Measurements from ENCODE around the gene CMTR2. TPM values are rescaled to one million over a fixed set of nuclear protein-coding genes. Genes with fewer than 3 reads are reported as not detected.
"Not testable (repeated sequence)": the region's sequence is repeated elsewhere in the genome, so short reads cannot be mapped to it uniquely, and the experiment has no call there.

CMTR2 gene
- total RNA-seq, 4 donors from 2014 or later = 33.9 to 52.8 (median 35.7) TPM

- 88% methylated on average over 3 of the region's 3 CpGs for WGBS, 2 donors
- DNase-seq = no peak
- H3K27me3 ChIP-seq = no peaks in the 10 kb centered on the region
- no peak overlapping the region for H3K4me3 ChIP-seq (replicated peaks in 1 of 3)
- no peak overlapping the region for H3K27ac ChIP-seq
- H3K9me3 ChIP-seq = no peaks in the 10 kb centered on the region
- TF ChIP-seq, protein P1, sequence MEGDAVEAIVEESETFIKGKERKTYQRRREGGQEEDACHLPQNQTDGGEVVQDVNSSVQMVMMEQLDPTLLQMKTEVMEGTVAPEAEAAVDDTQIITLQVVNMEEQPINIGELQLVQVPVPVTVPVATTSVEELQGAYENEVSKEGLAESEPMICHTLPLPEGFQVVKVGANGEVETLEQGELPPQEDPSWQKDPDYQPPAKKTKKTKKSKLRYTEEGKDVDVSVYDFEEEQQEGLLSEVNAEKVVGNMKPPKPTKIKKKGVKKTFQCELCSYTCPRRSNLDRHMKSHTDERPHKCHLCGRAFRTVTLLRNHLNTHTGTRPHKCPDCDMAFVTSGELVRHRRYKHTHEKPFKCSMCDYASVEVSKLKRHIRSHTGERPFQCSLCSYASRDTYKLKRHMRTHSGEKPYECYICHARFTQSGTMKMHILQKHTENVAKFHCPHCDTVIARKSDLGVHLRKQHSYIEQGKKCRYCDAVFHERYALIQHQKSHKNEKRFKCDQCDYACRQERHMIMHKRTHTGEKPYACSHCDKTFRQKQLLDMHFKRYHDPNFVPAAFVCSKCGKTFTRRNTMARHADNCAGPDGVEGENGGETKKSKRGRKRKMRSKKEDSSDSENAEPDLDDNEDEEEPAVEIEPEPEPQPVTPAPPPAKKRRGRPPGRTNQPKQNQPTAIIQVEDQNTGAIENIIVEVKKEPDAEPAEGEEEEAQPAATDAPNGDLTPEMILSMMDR (IDR thresholded peaks at IDR 0.05) = no peak
- TF ChIP-seq POLR2A (IDR thresholded peaks at IDR 0.05) = no peak
- H3K4me1 ChIP-seq = no peaks in the 10 kb centered on the region
- H3K36me3 ChIP-seq = no peaks in the 10 kb centered on the region
- intact Hi-C loops (cut with DNase I) = no loop called here
These were observed 38.9 kb upstream of the CMTR2 start for GRCh38 chr16:71328151-71328550.

DNA sequence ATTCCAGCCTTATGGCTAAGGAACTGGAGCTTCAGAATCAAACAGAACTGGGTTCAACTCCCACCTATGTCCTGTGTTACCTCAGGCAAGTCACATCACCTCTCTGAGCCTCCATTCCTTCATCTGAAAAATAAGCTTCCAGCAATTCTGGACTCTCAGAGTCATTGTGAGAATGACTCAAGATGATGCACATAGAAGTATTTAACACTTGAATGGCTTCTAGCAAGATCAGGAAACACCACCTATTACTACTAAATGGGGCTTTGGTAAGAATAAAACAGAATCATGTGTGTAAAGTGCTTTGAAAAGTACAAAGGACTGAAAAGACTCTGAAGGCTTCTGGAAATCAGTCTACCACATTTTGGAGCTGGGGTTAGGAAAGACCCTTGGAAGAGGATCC lies 38.5 kb upstream of the CMTR2 start:
- TF ChIP-seq, protein P1 (IDR thresholded peaks at IDR 0.05) = no peak
- TF ChIP-seq POLR2A (IDR thresholded peaks at IDR 0.05) = no peak
- no peak overlapping the region for H3K4me3 ChIP-seq (replicated peaks in 1 of 3)
- DNase-seq = no peak
- no peaks in the 10 kb centered on the region for H3K9me3 ChIP-seq
- H3K4me1 ChIP-seq = no peaks in the 10 kb centered on the region
- no peak overlapping the region for H3K27ac ChIP-seq
- no peaks in the 10 kb centered on the region for H3K27me3 ChIP-seq
- H3K36me3 ChIP-seq = no peaks in the 10 kb centered on the region
- intact Hi-C loops (cut with DNase I) = no loop called here

GRCh38 chr16:71319999-71320398 lies 30.8 kb upstream of the CMTR2 start:
- no peak overlapping the region for H3K4me3 ChIP-seq (replicated peaks in 1 of 3)
- TF ChIP-seq, protein P1 (IDR thresholded peaks at IDR 0.05) = no peak
- TF ChIP-seq POLR2A (IDR thresholded peaks at IDR 0.05) = no peak

DNA sequence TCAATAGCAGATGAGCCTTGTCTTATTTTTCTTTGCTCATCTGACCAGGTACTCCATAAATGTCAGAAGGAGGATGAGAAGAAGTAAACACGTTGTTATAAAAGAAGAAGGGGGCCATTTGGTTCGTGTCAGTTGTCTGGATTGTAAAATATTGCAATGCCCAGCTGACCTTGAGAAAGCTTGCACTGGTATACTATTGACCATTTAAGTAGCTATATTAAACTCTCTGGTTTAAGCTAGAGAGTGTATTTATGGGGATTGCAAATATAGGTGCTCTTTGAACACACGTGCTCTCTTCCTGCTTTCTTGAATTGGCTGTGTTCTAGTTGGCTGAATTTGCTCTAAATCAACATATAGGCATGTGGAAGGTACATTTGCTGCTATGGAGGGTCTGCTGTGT lies 26.1 kb upstream of the CMTR2 start:
- DNase-seq = no peak
- Histone ChIP-seq H3K4me3 (replicated peaks in 1 of 3) (no peak overlapping the region), H3K36me3 (no peaks in the 10 kb centered on the region), H3K9me3 (no peaks in the 10 kb centered on the region), H3K27me3 (no peaks in the 10 kb centered on the region), H3K27ac (no peak overlapping the region), H3K4me1 (no peaks in the 10 kb centered on the region)
- TF ChIP-seq, protein P1 (IDR thresholded peaks at IDR 0.05) = no peak
- TF ChIP-seq POLR2A (IDR thresholded peaks at IDR 0.05) = no peak
- intact Hi-C loops (cut with DNase I) = no loop called here
- 28 to 37% methylated on average over 3 of the region's 3 CpGs for WGBS, 2 donors

More at GRCh38 chr16:71319999-71320398, 30.8 kb upstream of the CMTR2 start:
- Histone ChIP-seq H3K4me1 (no peaks in the 10 kb centered on the region), H3K9me3 (no peaks in the 10 kb centered on the region), H3K27ac (no peak overlapping the region), H3K36me3 (no peaks in the 10 kb centered on the region), H3K27me3 (no peaks in the 10 kb centered on the region)
- 68 to 81% methylated on average over 4 of the region's 4 CpGs for WGBS, 2 donors
- intact Hi-C loops (cut with DNase I) = no loop called here
- DNase-seq = no peak

- 76% methylated on average over 3 of the region's 3 CpGs for WGBS, 2 donors
- H3K27me3 ChIP-seq; H3K27ac ChIP-seq; intact Hi-C loops (cut with DNase I); DNase-seq; H3K36me3 ChIP-seq; H3K4me3 ChIP-seq (replicated peaks in 1 of 3); H3K4me1 ChIP-seq; H3K9me3 ChIP-seq: not testable (repeated sequence)
These were observed 24.4 kb upstream of the CMTR2 start for GRCh38 chr16:71313591-71313990.
